ENCODE measurements around the gene CCNI.

- TF ChIP-seq POLR2A (IDR thresholded peaks at IDR 0.05), result no peak
- no peak for TF ChIP-seq CTCF (IDR thresholded peaks at IDR 0.05)
- no peak for TF ChIP-seq POLR2AphosphoS5 (IDR thresholded peaks at IDR 0.05; ENCODE audit: insufficient read depth in 1 of 2, low read depth in 1 of 2)
These were observed 77.4 kb downstream of the CCNI start for GRCh38 chr4:76998251-76998901.
